ENCODE data around the gene SLAMF9.

Gene SLAMF9

GRCh38 chr1:159943278-159943640, 10.8 kb downstream of the SLAMF9 start:
- TF ChIP-seq EZH2 (optimal IDR thresholded peaks at IDR 0.05; ENCODE audit: low read depth, low read length) (no peak), EZH2phosphoT487 (IDR thresholded peaks at IDR 0.05; ENCODE audit: low read length) (no peak), CTCF (IDR thresholded peaks at IDR 0.05; ENCODE audit: low read length) (no peak)
- Histone ChIP-seq H3K36me3 (replicated peaks; ENCODE audit: insufficient read depth, low read length) (no peaks in the 10 kb centered on the region), H3K79me2 (ENCODE audit: low read length) (no peaks in the 10 kb centered on the region), H3K4me3 (ENCODE audit: low read length) (no peak overlapping the region), H4K20me1 (ENCODE audit: insufficient read depth, low read length) (no peaks in the 10 kb centered on the region), H3K9me3 (replicated peaks; ENCODE audit: insufficient read depth, low read length) (no peaks in the 10 kb centered on the region), H3K4me1 (ENCODE audit: low read length) (0 out of 2 replicates have a peak, but pooled peaks cover 3% of the 10 kb centered on the region), H3K4me2 (ENCODE audit: low read depth, low read length) (no peak overlapping the region), H3K27me3 (replicated peaks; ENCODE audit: insufficient read depth, low read length) (peaks cover 43% of the 10 kb centered on the region), H3F3A (ENCODE audit: insufficient read depth, low read length) (0 out of 2 replicates have a peak, but pooled peaks cover 2% of the 10 kb centered on the region), H2AFZ (ENCODE audit: low read length) (no peak overlapping the region), H3K27ac (ENCODE audit: low read length) (no peak overlapping the region), H3K9me2 (replicated peaks; ENCODE audit: insufficient read depth, low read length) (no peaks in the 10 kb centered on the region), H3K9ac (ENCODE audit: low read length) (no peak overlapping the region)
- DNase-seq = no peak

- 0 out of 2 replicates have a peak, but pooled peaks cover 2% of the 10 kb centered on the region for H3F3A ChIP-seq (ENCODE audit: insufficient read depth, low read length)
- no peak overlapping the region for H3K27ac ChIP-seq (ENCODE audit: low read length)
- H3K36me3 ChIP-seq (replicated peaks; ENCODE audit: insufficient read depth, low read length) = no peaks in the 10 kb centered on the region
- H4K20me1 ChIP-seq (ENCODE audit: insufficient read depth, low read length) = no peaks in the 10 kb centered on the region
- TF ChIP-seq EZH2phosphoT487 (IDR thresholded peaks at IDR 0.05; ENCODE audit: low read length) (no peak), CTCF (IDR thresholded peaks at IDR 0.05; ENCODE audit: low read length) (no peak), EZH2 (optimal IDR thresholded peaks at IDR 0.05; ENCODE audit: low read depth, low read length) (no peak)
- peaks cover 43% of the 10 kb centered on the region for H3K27me3 ChIP-seq (replicated peaks; ENCODE audit: insufficient read depth, low read length)
- no peak for DNase-seq
- no peak overlapping the region for H3K4me2 ChIP-seq (ENCODE audit: low read depth, low read length)
- H3K79me2 ChIP-seq (ENCODE audit: low read length) = no peaks in the 10 kb centered on the region
- H3K9me2 ChIP-seq (replicated peaks; ENCODE audit: insufficient read depth, low read length) = no peaks in the 10 kb centered on the region
- no peak overlapping the region for H3K4me3 ChIP-seq (ENCODE audit: low read length)
- no peaks in the 10 kb centered on the region for H3K9me3 ChIP-seq (replicated peaks; ENCODE audit: insufficient read depth, low read length)
- H3K4me1 ChIP-seq (ENCODE audit: low read length) = 0 out of 2 replicates have a peak, but pooled peaks cover 8% of the 10 kb centered on the region
- no peak overlapping the region for H3K9ac ChIP-seq (ENCODE audit: low read length)
- H2AFZ ChIP-seq (ENCODE audit: low read length) = no peak overlapping the region
These were observed 11.3 kb downstream of the SLAMF9 start for GRCh38 chr1:159942632-159943277.

GRCh38 chr1:159941591-159942560, 12.2 kb downstream of the SLAMF9 start:
- TF ChIP-seq EZH2 (optimal IDR thresholded peaks at IDR 0.05; ENCODE audit: low read depth, low read length) = no peak
- no peak for TF ChIP-seq CTCF (IDR thresholded peaks at IDR 0.05; ENCODE audit: low read length)
- no peak for TF ChIP-seq EZH2phosphoT487 (IDR thresholded peaks at IDR 0.05; ENCODE audit: low read length)
- Histone ChIP-seq H3K4me3 (ENCODE audit: low read length) (no peak overlapping the region), H3K9me2 (replicated peaks; ENCODE audit: insufficient read depth, low read length) (no peaks in the 10 kb centered on the region), H3K36me3 (replicated peaks; ENCODE audit: insufficient read depth, low read length) (no peaks in the 10 kb centered on the region), H4K20me1 (ENCODE audit: insufficient read depth, low read length) (no peaks in the 10 kb centered on the region), H3K79me2 (ENCODE audit: low read length) (no peaks in the 10 kb centered on the region), H3K27ac (ENCODE audit: low read length) (no peak overlapping the region), H3F3A (ENCODE audit: insufficient read depth, low read length) (0 out of 2 replicates have a peak, but pooled peaks cover 2% of the 10 kb centered on the region), H2AFZ (ENCODE audit: low read length) (no peak overlapping the region), H3K4me2 (ENCODE audit: low read depth, low read length) (no peak overlapping the region), H3K9me3 (replicated peaks; ENCODE audit: insufficient read depth, low read length) (no peaks in the 10 kb centered on the region), H3K9ac (ENCODE audit: low read length) (no peak overlapping the region), H3K4me1 (ENCODE audit: low read length) (peaks cover 16% of the 10 kb centered on the region; the same call in 1 of the 2 replicates), H3K27me3 (replicated peaks; ENCODE audit: insufficient read depth, low read length) (peaks cover 37% of the 10 kb centered on the region)
- DNase-seq = no peak

All from MM.1S (cell line).